GM18873 (cell line): ENCODE data around the gene CTNND2.
A peak's percentile ranks its signal among the peaks of the same experiment; 100 is the strongest.
"Not testable (repeated sequence)": the region's sequence is repeated elsewhere in the genome, so short reads cannot be mapped to it uniquely, and the experiment has no call there.

Experiments
- ATAC-seq: cut with Tn5 transposase; IDR thresholded peaks from one replicate; pipeline ENCODE4 v1.9.1; 2021; ENCODE audit warnings: mild to moderate bottlenecking, moderate library complexity, moderate number of reproducible peaks; ENCODE audit not compliant: unreplicated experiment, low FRiP score

Gene CTNND2

DNA sequence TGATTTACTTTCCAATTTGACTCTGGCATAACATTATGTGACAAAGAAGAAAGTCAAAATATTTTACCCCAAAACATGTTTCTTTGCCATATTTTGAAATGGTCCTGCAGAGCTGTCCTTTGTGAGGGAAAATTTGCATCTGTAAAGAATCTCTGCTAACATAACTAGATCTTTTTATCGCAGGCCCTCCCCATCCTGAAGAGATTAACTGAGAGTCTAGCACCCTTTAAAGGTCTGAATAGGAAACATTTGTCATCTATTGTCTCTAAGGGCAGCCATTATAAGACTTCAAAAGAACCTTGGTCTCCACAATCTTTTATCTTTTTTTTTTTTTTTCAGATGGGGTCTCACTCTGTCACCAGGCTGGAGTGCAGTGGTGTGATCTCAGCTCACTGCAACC lies 838.5 kb downstream of the CTNND2 start:
- not testable (repeated sequence) for ATAC-seq

DNA sequence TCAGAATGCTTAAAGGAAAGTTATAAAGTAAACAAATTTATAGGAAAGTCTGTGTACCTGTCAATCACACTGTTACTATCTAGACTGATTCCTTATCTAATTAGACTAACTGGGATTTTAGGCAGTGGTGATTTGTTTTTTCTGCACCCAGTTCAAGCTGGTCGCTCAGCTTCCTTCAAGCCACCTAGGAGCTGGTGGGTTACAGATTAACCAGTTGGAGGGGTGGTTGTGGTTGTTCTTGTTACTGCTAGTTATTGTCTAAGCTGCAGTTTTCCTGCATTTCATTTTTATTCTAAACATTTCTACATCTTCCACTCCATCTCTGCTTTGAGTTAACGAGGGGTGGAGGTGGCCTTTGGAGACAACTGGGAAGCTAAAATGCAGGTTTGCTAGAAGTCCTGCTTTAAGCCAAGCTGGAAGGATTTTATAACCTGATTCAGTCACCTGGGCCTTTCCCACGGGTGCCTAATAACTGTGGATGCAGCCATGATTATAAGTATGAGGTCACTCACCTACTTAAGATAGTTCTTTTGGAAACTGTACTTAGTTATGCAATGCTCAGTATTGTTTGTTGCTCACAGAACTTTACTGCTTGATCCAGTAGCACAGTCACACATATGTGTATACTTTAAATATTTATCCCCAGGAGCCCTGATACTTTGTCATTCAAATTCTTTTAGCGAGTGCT lies 839.3 kb downstream of the CTNND2 start:
- no peak for ATAC-seq

DNA sequence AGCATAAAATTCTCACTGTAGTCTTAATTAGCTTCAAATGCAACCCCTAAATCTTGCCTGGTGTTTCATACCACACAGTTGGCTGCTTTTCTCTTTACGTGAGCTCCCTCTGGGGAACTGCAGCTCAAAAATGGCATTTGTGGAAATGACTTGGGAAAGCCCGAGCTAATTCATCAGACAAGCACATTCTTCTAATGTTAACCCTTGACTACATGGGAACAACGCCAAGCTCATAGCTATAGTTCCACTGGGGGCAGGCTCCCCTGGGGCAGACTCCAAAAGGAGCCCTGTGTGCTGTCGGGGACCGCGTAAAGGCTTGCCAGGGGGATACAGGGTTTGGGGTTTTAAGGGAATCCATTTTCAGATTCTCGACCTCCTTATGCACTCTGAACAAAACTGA lies 841.8 kb downstream of the CTNND2 start:
- no peak for ATAC-seq

DNA sequence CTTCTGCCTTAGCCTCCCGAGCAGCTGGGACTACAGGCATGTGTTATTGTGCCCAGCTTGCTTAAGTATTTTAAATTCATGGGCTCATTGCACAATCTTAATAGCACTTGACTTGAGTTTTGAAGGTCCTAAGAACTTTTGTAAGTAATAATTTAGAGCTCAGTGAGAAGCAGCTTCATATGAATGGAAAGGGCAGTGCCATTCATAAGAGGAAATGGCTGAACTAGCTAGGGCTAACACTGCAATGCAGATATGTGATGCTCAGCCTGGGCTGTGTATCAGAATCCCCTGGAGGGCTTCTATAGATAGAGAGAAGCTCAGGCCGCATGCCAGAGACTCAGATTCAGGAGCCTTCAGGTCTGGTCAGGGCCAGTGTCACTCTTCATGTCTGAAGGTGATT lies 847.7 kb downstream of the CTNND2 start:
- ATAC-seq = no peak

DNA sequence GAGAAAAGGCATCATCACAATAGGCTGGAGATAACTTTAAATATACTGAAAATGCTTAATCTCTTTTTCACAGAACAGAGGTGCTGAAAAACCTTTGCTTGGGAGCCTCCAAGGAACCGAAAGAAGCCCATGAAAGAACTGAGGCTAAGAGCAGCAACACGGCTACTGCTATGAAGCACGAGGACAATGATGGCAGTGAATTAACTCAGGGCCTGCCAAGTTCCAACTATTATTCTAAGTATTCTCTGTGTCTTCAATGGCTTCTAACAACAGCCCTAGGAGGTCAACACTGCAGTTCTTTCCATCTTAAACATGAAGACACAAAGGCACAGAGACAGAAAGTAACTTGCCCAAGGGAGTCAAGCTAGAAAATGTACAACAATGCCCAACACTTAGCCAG lies 850.2 kb downstream of the CTNND2 start:
- no peak for ATAC-seq

DNA sequence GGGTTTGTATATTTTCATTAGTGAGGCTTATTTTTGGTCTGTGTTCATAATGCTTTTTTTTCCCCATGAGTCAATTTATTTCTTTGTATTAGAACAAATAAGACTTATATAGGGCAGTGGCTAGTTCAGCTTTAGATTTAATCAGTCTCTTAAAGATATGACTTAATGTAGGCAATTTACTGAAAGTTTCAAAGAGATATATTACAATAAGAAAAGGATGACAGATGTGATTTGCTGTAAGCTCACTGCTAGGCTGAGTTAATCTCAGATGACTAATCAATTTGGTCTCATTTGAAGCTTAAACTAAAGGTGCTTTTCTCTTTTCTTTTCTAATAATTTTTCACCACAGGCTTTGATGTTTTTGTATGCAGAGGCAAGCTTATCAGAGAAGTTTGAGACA lies 851.4 kb downstream of the CTNND2 start:
- ATAC-seq = no peak

DNA sequence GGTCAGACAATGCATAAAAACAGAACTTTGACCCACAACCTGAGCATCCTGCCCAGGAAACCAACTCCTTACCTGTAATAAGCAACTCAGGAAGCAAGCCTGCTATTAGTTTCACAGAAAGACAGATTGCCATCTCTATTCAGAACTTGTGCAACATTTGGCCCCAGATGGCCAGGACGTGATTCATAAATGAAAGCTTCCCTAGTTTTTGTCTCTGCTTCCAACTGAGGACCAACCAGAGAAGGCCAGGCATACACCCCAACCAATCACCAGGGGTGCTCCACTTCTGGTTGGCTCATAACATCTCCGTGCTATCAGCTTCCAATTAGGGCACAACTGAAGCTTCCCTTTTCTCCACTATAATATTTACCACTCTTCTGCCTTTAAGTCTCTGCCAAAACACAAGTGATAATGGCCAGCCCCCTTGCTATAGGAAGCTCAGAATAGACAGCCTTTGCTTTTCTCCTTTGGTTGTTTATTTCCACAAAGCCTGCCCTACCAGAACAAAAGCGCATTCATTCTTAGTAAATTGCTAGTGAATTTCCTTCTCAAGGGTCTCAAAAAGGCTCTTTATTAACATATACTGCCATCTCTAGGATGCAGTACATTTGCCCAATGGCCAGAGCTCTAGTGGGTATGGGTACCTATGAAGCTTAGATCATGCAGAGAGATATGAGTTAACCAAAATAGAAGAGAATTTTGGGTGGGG lies 853.5 kb downstream of the CTNND2 start:
- ATAC-seq = no peak

DNA sequence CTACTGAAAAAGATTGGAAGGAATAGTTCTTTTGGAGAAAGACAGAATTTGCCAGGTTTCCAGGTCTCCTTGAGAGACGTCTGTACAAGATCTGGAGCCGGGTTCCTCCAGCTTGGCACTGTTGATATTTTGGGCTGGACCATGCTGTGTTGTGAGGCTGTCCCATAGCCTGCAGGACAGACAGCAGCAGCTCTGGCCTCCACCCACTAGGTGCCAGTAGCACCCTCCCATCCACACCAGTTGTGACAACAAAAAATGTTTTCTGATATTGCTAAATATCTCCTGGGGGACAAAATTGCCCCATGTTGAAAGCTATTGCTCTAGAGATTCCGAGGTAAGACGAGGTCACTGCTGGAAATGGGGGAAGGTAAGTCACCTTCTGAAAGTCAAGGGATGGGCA lies 855.5 kb downstream of the CTNND2 start:
- ATAC-seq = no peak

DNA sequence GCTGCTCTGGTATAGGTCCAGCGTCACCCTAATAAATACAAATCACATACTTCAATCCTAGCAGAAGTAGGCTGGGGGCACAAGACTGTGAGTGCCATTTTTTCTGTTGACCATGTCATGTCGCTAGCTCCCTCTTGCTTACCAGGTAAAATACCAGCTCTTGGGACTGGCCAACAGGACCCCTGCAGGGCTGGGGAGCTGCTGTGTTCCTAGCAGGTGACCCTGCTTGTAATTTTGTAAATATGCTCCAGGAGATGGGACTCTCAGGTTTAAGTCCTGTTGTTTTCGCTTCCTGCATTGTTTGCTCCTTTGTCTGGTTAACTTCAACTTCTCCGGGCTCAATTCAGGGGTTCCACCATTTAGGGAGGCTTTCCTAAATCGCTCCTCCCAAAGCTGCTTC lies 856.6 kb downstream of the CTNND2 start:
- ATAC-seq = no peak

DNA sequence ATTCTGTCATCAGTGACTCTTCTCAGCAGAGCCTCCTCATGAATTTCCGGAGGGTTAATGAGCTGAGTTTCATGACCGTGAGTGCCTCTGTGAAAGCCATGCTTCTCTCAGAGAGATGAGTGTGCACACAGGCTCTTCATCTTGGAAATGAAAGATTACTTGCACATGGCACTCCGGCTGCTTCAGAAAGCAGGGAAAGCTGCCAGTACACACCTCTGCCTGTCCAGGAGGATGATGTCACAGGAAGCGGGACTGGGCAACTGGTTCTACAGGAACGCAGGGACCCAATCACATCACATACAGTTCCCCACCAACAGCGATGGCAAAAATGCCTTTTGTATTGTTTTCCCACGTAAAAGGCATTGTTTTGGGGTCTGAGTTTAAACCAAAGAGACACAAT lies 857.2 kb downstream of the CTNND2 start:
- ATAC-seq = no peak

DNA sequence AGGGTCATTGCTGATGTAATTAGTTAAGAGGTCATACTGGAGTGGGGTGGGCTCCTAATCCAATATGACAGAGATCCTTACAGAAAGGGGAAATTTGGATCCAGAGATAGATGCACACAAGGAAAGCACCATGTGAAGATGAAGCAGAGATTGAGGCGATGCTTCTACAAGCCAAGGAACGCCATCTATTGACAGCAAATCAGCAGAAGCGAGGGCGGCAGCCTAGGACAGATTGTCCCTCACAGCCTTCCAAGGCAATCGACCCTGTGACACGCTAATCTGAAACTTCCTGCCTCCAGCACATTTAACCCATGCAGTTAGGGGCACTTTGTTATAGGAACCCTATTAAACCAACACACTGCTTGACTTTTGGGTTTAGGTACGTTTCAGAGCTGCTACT lies 858.1 kb downstream of the CTNND2 start:
- ATAC-seq = no peak

DNA sequence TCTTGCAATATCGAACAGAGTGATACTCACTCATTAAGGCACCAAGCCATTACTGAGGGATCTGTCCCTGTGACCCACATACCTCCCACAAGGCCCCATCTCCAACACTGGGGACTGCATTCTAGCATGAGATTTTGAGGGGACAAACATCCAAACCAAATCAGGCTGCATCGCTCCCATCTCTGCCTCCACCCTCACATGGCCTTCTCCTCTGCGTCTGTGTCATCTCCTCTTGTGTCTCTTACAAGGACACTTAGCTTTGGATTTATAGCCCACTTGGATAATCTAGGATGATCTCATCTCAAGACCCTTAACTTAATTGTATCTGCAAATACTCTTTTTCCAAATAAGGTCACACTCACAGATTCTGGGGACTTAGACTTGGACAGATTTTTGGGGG lies 858.8 kb downstream of the CTNND2 start:
- no peak for ATAC-seq

DNA sequence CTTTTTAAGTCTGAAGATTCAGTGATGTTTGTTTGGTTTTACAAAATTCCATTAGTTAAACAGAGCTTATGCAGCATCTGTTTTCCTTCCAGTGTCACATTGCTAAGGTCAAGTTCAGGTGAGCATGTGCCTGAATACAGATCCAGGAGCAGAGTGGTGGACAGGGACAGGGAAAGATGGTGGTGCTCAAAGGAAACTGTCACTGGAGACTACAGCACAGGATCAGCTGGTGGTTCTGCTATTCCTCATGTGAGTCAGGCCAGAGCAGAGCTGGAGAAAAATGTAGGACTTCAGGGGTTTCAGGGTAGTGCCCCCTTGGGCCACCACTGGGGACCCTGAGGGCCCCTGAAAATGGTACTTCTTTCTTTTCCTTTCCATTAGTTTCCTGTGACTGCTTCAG lies 859.7 kb downstream of the CTNND2 start:
- ATAC-seq = no peak

DNA sequence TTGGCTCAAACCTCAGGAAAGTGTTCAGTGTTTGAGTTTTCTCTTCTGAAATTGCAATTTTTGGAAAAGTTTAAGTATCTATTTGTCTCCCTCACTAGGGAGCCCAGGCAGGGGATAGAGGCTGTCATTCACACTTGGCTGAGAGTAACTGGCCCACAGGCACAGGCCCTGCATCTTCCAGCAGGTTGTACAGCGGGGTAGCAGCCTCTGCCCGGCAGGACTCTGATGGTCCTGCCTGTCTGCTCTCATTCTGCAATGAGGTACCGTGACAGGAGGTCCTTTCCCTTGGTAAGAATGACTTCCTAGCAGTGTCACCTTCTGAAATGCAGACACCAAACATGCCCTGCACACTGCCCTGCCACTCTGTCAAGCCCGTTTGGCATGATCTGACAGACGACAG lies 860.4 kb downstream of the CTNND2 start:
- no peak for ATAC-seq

DNA sequence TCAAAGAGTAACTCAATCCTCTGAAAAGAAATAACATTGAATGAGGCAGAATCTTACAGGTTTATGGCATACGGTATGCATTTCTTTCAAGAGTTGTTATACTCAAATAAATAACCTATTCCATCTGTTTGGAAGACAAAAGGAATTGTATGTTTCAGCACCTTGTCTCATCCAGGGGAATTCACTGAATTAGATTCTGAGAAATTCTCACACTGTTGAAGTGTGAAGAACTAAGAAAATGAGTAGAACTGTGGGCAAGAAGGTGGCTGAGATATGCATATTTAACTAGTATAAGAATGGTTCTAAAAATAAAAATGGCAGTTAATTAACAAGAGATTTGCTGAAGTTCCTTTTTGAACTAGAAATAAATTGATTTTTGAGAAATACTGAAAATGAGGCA lies 863.9 kb downstream of the CTNND2 start:
- ATAC-seq = no peak

DNA sequence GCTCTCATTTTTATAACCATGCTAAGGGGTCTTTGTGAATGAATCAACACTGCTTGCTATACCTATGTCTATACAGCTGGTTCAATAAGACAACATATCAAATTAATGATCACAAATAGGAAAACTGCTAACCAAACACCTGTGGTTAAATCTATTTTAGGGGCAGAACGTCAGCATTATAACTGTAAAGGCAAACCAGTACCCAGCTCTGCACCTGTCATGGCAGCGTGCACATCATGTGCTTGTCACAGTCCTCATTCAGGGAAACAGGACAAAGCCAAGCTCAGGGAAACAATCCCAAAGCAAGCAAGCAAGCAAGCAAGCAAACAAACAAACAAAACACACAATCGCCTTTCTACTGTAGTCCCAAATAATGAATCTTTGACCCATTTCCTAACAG lies 865.5 kb downstream of the CTNND2 start:
- ATAC-seq = no peak

DNA sequence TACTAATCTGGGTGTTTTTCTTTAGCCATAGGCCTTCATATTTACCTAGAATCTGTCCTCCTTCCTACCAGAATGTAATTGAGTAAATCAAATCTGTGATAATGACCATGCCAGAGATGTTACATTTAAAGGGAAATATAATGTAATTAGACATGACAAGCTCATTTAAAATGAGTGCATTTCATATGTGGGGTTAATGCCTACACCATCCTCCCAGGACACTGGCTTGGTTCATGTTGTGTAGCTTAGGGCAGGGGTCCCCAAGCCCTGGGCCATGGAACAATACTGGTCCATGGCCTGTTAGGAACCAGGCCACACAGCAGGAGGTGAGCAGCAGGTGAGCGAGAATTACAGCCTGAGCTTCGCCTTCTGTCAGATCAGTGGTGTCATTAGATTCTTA lies 866.3 kb downstream of the CTNND2 start:
- ATAC-seq = no peak

DNA sequence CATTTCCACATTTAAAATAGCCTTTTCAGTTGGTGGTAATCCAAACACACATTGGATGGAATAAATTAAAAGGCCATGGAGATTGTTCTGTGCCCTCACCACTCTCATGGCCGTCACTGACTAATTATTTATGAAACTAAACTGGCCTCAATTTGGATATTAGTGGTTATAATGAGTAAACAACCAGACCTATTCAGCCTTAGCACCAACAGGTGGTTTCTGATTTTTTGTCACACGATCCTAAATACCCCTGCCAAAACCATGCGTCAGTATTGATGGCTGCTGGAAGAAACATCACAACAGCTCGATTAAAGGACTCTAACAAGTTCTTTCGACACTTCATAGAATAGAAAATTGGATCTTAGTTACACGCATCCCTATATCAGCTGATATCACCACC lies 867.2 kb downstream of the CTNND2 start:
- no peak for ATAC-seq

DNA sequence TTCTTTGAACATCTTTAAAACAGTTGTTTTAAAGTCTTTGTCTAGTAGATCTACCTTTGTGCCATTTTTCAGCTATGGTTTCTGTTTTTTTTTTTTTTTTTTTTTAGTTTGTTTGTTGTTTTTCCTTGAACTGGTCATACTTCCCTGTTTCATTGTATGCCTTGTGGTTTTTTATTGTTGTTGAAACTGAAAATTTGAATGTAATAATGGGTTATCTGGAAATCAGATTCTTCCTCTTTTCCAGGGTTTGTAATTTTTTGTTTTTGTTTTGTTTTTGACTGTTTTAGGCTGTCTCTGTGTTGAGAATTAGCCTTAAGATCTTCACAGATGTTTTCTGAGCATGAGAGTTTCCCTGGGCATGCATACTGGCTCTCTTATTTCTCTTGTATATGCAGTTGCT lies 873.6 kb downstream of the CTNND2 start:
- no peak for ATAC-seq

DNA sequence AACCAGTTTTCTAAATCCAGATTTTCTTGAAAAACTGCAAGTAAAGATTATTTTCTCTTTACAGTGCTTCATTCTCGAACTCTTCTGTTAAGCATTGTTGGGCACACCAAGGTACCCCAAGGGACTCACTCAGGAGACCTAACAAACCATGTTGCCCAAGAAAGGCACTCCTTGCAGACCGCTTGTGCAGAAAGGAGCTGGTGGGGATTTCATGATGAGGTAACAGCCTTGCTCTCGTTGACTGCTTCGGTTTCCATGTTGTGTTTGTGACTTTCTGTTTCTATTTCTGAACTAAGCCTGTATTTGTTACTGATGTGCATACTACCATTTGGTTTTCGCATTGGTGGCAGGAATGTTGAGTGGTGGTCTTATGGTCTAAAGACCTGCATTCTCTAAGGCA lies 876.6 kb downstream of the CTNND2 start:
- ATAC-seq = peak; percentile 82

DNA sequence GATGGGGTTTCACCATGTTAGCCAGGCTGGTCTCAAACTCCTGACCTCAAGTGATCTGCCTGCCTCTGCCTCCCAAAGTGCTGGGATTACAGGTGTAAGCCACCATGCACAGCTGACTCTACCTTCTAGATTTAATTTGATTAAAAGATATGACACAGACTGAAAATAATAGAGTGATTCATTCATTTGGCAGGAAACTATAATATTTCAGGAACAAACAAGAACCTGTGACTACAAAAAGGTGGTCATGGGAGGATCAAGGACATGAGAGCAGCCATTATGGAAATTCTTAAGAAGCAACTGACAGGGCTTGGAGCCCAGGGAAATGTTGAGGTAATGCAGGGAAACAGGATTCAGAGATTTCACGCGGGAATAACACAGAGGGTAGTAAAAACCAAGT lies 877.7 kb downstream of the CTNND2 start:
- ATAC-seq = no peak

DNA sequence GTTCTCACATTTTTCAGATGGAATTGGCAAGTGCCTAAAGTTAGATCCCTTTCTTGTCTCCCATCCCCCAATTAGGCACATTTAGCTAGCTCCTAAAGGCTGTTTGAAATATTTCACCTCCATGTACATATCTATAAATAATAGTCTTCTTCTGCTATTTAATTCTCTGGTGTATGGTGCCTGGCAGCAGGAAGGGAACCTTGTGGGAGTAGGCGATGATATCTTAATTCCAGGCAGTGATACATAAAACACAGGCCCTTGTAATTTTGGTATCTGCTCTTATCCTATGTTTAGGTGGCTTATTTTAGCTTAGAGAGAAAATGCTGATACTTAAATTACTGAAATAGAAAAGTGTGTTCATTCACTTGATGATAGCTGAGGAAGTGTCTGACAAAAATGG lies 880.3 kb downstream of the CTNND2 start:
- ATAC-seq = no peak
